ENCODE data around the gene ABCA2. TPM values are rescaled to one million over a fixed set of nuclear protein-coding genes. Genes with fewer than 3 reads are reported as not detected.
A peak's percentile ranks its signal among the peaks of the same experiment; 100 is the strongest.

The ABCA2 gene
- total RNA-seq, 4 donors from 2014 or later, result 136 to 291 (median 196) TPM

DNA sequence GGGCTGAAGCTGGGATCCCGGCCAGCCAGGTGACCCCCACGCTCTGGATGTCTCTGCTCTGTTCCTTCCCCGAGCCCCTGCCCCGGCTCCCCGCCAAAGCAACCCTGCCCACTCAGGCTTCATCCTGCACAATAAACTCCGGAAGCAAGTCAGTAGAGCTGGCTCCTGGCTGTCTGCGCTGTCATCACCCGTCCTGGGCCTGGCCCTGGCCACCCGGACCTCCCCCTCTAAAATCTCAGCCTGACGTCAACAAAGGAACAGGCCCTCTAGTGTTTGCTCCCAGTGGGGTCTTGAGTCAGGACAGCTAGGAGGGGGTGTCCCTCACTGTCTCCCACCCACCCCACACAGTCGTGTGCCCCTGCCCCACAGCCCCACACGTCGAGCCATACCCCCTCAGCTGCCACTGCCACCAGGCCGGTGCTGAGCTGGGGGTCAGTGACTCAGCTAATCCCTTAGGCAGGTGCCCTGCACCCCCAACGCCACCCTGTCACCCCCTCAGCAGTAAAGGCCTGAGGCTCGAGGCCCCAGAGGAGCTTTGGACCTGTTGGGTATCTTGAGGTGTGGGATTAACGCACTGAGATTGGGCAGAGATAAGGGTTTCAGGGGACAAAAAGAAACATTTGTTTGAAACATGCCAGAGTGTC, 46.3 kb downstream of the ABCA2 start:
- no peak for DNase-seq (ENCODE audit: low spot score in 2 of 2)
- WGBS, 2 donors, result 37 to 38% methylated on average over 16 of the region's 17 CpGs
- peak overlapping the region in 1 of 4 donors; percentile 71 for H3K27ac ChIP-seq

DNA sequence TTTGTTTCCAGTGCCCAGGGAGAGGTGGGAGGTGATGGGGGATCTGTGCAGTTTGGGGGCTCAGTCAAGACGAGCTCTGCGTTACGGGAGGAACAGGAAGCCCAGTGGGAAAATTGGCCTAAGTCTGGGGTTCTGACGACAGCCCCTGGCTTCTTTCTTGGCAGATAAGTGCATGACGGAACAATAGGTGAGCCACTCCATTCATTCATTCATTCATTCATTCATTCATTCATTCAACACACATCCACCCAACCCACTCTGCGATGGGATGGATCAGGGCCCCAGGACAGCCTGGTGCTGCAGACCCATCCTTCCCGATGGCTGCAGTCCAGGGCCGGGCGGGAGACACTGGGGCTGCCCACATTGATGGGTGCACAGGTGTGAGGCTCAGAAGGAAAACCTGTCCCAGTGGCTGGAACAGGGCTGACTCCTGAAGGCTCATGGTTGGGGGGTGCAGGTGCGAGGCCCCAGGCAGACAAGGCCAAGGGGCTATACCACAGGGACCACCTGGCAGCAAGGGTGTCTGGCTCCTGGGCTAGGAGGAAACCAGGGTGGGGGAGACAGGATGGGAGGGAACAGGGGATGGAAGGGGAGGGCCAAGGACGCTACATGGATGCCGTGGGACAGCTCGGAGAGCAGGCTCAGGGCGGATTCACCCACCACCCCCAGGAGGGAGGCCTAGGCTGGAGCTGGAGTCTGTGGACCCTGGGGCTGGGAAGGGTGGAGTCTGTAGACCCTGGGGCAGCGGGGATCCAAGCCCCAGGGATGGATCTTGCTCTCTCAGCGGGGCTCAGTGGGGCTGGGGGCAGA, 47.2 kb downstream of the ABCA2 start:
- peaks cover 0 to 67% (median 13%) of the 10 kb centered on the region in 4 donors for H3K4me1 ChIP-seq
- H3K27me3 ChIP-seq, result peaks cover 0 to 30% of the 10 kb centered on the region in 2 donors
- H3K27ac ChIP-seq, result peak overlapping the region in 2 of 4 donors; percentile 14 to 71
- H3K9me3 ChIP-seq, result no peaks in the 10 kb centered on the region
- 85 to 94% methylated on average over 15 to 16 of the region's 16 CpGs for WGBS, 2 donors
- peaks cover 0 to 5% (median 0%) of the 10 kb centered on the region in 3 donors for H3K36me3 ChIP-seq
- peak overlapping the region in 1 of 4 donors; percentile 68 for H3K4me3 ChIP-seq
- TF ChIP-seq, protein P1, sequence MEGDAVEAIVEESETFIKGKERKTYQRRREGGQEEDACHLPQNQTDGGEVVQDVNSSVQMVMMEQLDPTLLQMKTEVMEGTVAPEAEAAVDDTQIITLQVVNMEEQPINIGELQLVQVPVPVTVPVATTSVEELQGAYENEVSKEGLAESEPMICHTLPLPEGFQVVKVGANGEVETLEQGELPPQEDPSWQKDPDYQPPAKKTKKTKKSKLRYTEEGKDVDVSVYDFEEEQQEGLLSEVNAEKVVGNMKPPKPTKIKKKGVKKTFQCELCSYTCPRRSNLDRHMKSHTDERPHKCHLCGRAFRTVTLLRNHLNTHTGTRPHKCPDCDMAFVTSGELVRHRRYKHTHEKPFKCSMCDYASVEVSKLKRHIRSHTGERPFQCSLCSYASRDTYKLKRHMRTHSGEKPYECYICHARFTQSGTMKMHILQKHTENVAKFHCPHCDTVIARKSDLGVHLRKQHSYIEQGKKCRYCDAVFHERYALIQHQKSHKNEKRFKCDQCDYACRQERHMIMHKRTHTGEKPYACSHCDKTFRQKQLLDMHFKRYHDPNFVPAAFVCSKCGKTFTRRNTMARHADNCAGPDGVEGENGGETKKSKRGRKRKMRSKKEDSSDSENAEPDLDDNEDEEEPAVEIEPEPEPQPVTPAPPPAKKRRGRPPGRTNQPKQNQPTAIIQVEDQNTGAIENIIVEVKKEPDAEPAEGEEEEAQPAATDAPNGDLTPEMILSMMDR (IDR thresholded peaks at IDR 0.05), result no peak
- no peak for TF ChIP-seq POLR2A (IDR thresholded peaks at IDR 0.05)
- TF ChIP-seq EP300 (IDR thresholded peaks at IDR 0.05), result no peak
- DNase-seq (ENCODE audit: low spot score in 2 of 2), result no peak

More for the DNA sequence above, 46.3 kb downstream of the ABCA2 start:
- Histone ChIP-seq H3K27me3 (peaks cover 0 to 37% of the 10 kb centered on the region in 2 donors), H3K4me1 (peaks cover 0 to 61% (median 12%) of the 10 kb centered on the region in 4 donors), H3K9me3 (no peaks in the 10 kb centered on the region), H3K4me3 (peak overlapping the region in 1 of 4 donors; percentile 68), H3K36me3 (peaks cover 0 to 5% (median 0%) of the 10 kb centered on the region in 3 donors)
- no peak for TF ChIP-seq POLR2A (IDR thresholded peaks at IDR 0.05)
- peak in 1 of 2 donors; percentile 13 for TF ChIP-seq EP300 (IDR thresholded peaks at IDR 0.05)
- TF ChIP-seq, protein P1 (IDR thresholded peaks at IDR 0.05), result no peak

DNA sequence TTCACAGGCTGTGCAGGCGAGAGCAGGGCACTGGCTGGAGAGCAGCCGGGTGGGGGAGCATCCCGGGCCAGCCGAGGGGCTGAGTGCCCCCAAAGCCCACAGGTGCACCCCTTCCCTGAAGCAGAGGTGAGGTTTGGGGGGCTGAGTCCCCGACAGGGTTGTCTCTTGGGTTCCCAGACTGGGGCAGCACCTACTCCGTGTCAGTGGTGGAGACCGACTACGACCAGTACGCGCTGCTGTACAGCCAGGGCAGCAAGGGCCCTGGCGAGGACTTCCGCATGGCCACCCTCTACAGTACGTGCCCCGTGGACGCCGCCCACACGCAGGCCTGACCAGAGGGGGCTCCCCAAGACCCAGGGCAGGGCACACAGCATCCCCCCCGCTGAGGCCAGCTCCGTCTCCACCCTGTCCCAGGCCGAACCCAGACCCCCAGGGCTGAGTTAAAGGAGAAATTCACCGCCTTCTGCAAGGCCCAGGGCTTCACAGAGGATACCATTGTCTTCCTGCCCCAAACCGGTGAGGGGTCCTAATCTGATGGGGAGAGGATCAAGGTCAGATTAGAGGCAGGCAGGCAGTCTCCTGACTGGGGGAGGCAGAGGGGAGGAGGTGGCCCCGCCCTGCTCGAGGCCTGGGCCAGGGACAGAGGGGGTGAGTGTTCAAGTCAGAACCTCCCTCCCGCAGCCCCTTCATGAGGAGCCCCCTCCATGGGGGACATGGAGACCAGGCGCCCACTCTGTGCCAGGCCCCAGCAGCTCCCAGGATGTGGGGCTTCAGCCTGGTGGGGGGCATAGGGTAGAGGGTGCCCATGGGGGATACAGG, 48.1 kb downstream of the ABCA2 start:
- H3K4me3 ChIP-seq, result peak overlapping the region in 3 of 4 donors; percentile 12 to 68 (median 26)
- no peaks in the 10 kb centered on the region for H3K9me3 ChIP-seq
- peak overlapping the region in 2 of 4 donors; percentile 61 to 62 for H3K27ac ChIP-seq
- H3K27me3 ChIP-seq, result peaks cover 0 to 21% of the 10 kb centered on the region in 2 donors
- H3K36me3 ChIP-seq, result peaks cover 0 to 5% (median 0%) of the 10 kb centered on the region in 3 donors
- DNase-seq (ENCODE audit: low spot score in 2 of 2), result no peak
- peaks cover 0 to 67% (median 9%) of the 10 kb centered on the region in 4 donors for H3K4me1 ChIP-seq
- no peak for TF ChIP-seq POLR2A (IDR thresholded peaks at IDR 0.05)
- TF ChIP-seq, protein P1 (IDR thresholded peaks at IDR 0.05), result no peak
- TF ChIP-seq EP300 (IDR thresholded peaks at IDR 0.05), result no peak
- WGBS, 2 donors, result 73 to 75% methylated on average over 14 to 15 of the region's 26 CpGs

DNA sequence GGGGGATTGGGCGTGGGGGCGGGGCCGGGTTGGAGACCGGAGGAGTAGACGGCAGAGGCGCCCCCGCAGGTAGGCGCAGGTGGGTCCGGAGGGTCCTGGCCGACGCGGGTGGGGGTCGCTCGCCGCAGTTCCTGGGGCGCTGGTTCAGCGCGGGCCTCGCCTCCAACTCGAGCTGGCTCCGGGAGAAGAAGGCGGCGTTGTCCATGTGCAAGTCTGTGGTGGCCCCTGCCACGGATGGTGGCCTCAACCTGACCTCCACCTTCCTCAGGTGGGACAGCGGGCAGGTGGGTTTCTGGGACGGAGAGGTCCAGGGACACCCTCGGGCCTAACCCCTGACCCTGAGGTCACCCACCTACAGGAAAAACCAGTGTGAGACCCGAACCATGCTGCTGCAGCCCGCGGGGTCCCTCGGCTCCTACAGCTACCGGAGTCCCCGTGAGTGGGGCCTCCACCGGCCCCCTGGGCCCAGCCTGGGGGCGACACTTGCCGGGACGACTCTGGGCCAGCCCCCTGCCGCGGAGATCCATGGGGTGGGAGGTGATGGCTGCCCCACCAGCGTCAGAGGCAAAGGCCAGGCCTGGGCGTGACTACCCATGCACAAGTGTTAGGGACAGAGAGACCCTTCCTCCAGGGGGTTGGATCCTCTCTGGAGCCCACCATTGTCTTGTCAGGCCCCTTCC, 49.0 kb downstream of the ABCA2 start:
- Histone ChIP-seq H3K27me3 (peaks cover 0 to 11% of the 10 kb centered on the region in 2 donors), H3K9me3 (no peaks in the 10 kb centered on the region), H3K4me3 (peak overlapping the region in 3 of 4 donors; percentile 12 to 68 (median 26)), H3K4me1 (peaks cover 0 to 69% (median 7%) of the 10 kb centered on the region in 4 donors), H3K36me3 (peaks cover 0 to 5% (median 0%) of the 10 kb centered on the region in 3 donors), H3K27ac (peak overlapping the region in 2 of 4 donors; percentile 61 to 62)
- DNase-seq (ENCODE audit: low spot score in 2 of 2), result peak in 1 of 2 donors; percentile 42
- TF ChIP-seq POLR2A (IDR thresholded peaks at IDR 0.05) (peak in 1 of 2 donors; percentile 9), EP300 (IDR thresholded peaks at IDR 0.05) (no peak)
- WGBS, 2 donors, result 48 to 63% methylated on average over 17 to 21 of the region's 41 CpGs
